ENCODE measurements around the gene INSIG1. TPM values are rescaled to one million over a fixed set of nuclear protein-coding genes. Genes with fewer than 3 reads are reported as not detected.

The INSIG1 gene
- polyA plus RNA-seq, 2 donors: 17.7 to 40.3 TPM

- peaks cover 3 to 5% of the 10 kb centered on the region in 2 donors for H3K4me1 ChIP-seq (ENCODE audit: control insufficient read depth in 2 of 2, insufficient read depth in 2 of 2, low read length in 1 of 2)
- no peaks in the 10 kb centered on the region for H3K36me3 ChIP-seq (ENCODE audit: control insufficient read depth in 2 of 2, insufficient read depth in 2 of 2, low read length in 1 of 2)
- H3K9me3 ChIP-seq (ENCODE audit: control insufficient read depth in 2 of 2, insufficient read depth in 1 of 2, low read depth in 1 of 2, low read length in 1 of 2): no peaks in the 10 kb centered on the region
- no peaks in the 10 kb centered on the region for H3K27me3 ChIP-seq (ENCODE audit: control insufficient read depth in 1 of 2, insufficient read depth in 2 of 2, low read length in 2 of 2)
- no peak overlapping the region for H3K4me3 ChIP-seq (ENCODE audit: low read depth in 1 of 2, low read length in 2 of 2)
- no peak overlapping the region for H3K27ac ChIP-seq (ENCODE audit: low read depth in 2 of 2, low read length in 1 of 2)
- 82 to 84% methylated on average over 11 of the region's 11 CpGs for WGBS, 2 donors
These were observed 7.7 kb upstream of the INSIG1 start for GRCh38 chr7:155289949-155290501.

GRCh38 chr7:155291045-155291530 is 6.6 kb upstream of the INSIG1 start:
- no peaks in the 10 kb centered on the region for H3K27me3 ChIP-seq (ENCODE audit: control insufficient read depth in 1 of 2, insufficient read depth in 2 of 2, low read length in 2 of 2)
- H3K27ac ChIP-seq (ENCODE audit: low read depth in 2 of 2, low read length in 1 of 2): no peak overlapping the region
- 48 to 52% methylated on average over 5 of the region's 5 CpGs for whole genome bisulfite sequencing, 2 donors
- peaks cover 3 to 5% of the 10 kb centered on the region in 2 donors for H3K4me1 ChIP-seq (ENCODE audit: control insufficient read depth in 2 of 2, insufficient read depth in 2 of 2, low read length in 1 of 2)
- H3K4me3 ChIP-seq (ENCODE audit: low read depth in 1 of 2, low read length in 2 of 2): no peak overlapping the region
- H3K9me3 ChIP-seq (ENCODE audit: control insufficient read depth in 2 of 2, insufficient read depth in 1 of 2, low read depth in 1 of 2, low read length in 1 of 2): no peaks in the 10 kb centered on the region
- no peaks in the 10 kb centered on the region for H3K36me3 ChIP-seq (ENCODE audit: control insufficient read depth in 2 of 2, insufficient read depth in 2 of 2, low read length in 1 of 2)

- H3K27me3 ChIP-seq (ENCODE audit: control insufficient read depth in 1 of 2, insufficient read depth in 2 of 2, low read length in 2 of 2): no peaks in the 10 kb centered on the region
- H3K4me3 ChIP-seq (ENCODE audit: low read depth in 1 of 2, low read length in 2 of 2): no peak overlapping the region
- H3K27ac ChIP-seq (ENCODE audit: low read depth in 2 of 2, low read length in 1 of 2): no peak overlapping the region
- no peaks in the 10 kb centered on the region for H3K9me3 ChIP-seq (ENCODE audit: control insufficient read depth in 2 of 2, insufficient read depth in 1 of 2, low read depth in 1 of 2, low read length in 1 of 2)
- H3K4me1 ChIP-seq (ENCODE audit: control insufficient read depth in 2 of 2, insufficient read depth in 2 of 2, low read length in 1 of 2): peaks cover 8% of the 10 kb centered on the region in 2 donors
- WGBS, 2 donors: 86 to 88% methylated on average over 5 of the region's 5 CpGs
- no peaks in the 10 kb centered on the region for H3K36me3 ChIP-seq (ENCODE audit: control insufficient read depth in 2 of 2, insufficient read depth in 2 of 2, low read length in 1 of 2)
These were observed 5.9 kb upstream of the INSIG1 start for GRCh38 chr7:155291729-155292128.

- Histone ChIP-seq H3K4me1 (ENCODE audit: control insufficient read depth in 2 of 2, insufficient read depth in 2 of 2, low read length in 1 of 2) (peaks cover 8 to 10% of the 10 kb centered on the region in 2 donors), H3K36me3 (ENCODE audit: control insufficient read depth in 2 of 2, insufficient read depth in 2 of 2, low read length in 1 of 2) (no peaks in the 10 kb centered on the region), H3K27ac (ENCODE audit: low read depth in 2 of 2, low read length in 1 of 2) (no peak overlapping the region), H3K27me3 (ENCODE audit: control insufficient read depth in 1 of 2, insufficient read depth in 2 of 2, low read length in 2 of 2) (no peaks in the 10 kb centered on the region), H3K4me3 (ENCODE audit: low read depth in 1 of 2, low read length in 2 of 2) (no peak overlapping the region), H3K9me3 (ENCODE audit: control insufficient read depth in 2 of 2, insufficient read depth in 1 of 2, low read depth in 1 of 2, low read length in 1 of 2) (no peaks in the 10 kb centered on the region)
- WGBS, 2 donors: 82 to 89% methylated on average over 7 of the region's 7 CpGs
These were observed 4.9 kb upstream of the INSIG1 start for GRCh38 chr7:155292680-155293226.

GRCh38 chr7:155293721-155294510 is 3.8 kb upstream of the INSIG1 start:
- no peak overlapping the region for H3K4me3 ChIP-seq (ENCODE audit: low read depth in 1 of 2, low read length in 2 of 2)
- no peak overlapping the region for H3K27ac ChIP-seq (ENCODE audit: low read depth in 2 of 2, low read length in 1 of 2)
- 87 to 88% methylated on average over 8 of the region's 8 CpGs for WGBS, 2 donors
- no peaks in the 10 kb centered on the region for H3K27me3 ChIP-seq (ENCODE audit: control insufficient read depth in 1 of 2, insufficient read depth in 2 of 2, low read length in 2 of 2)
- no peaks in the 10 kb centered on the region for H3K9me3 ChIP-seq (ENCODE audit: control insufficient read depth in 2 of 2, insufficient read depth in 1 of 2, low read depth in 1 of 2, low read length in 1 of 2)
- H3K36me3 ChIP-seq (ENCODE audit: control insufficient read depth in 2 of 2, insufficient read depth in 2 of 2, low read length in 1 of 2): no peaks in the 10 kb centered on the region
- H3K4me1 ChIP-seq (ENCODE audit: control insufficient read depth in 2 of 2, insufficient read depth in 2 of 2, low read length in 1 of 2): peaks cover 8 to 10% of the 10 kb centered on the region in 2 donors

DNA sequence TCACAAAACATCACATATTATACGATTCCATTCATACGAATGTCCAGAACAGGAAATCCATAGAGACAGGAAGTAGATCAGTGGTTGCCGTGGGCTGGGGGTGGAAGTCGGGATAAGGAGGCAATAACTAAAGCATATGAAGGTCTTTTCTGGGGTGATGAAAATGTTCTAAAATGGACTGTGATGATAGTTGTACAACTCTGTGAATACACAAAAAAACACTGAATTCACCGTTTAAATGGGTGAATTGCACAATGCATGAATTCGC is 3.2 kb upstream of the INSIG1 start:
- no peak overlapping the region for H3K4me3 ChIP-seq (ENCODE audit: low read depth in 1 of 2, low read length in 2 of 2)
- no peaks in the 10 kb centered on the region for H3K36me3 ChIP-seq (ENCODE audit: control insufficient read depth in 2 of 2, insufficient read depth in 2 of 2, low read length in 1 of 2)
- H3K9me3 ChIP-seq (ENCODE audit: control insufficient read depth in 2 of 2, insufficient read depth in 1 of 2, low read depth in 1 of 2, low read length in 1 of 2): no peaks in the 10 kb centered on the region
- H3K27ac ChIP-seq (ENCODE audit: low read depth in 2 of 2, low read length in 1 of 2): no peak overlapping the region
- H3K27me3 ChIP-seq (ENCODE audit: control insufficient read depth in 1 of 2, insufficient read depth in 2 of 2, low read length in 2 of 2): no peaks in the 10 kb centered on the region
- WGBS, 2 donors: 68 to 87% methylated on average over 6 of the region's 6 CpGs
- H3K4me1 ChIP-seq (ENCODE audit: control insufficient read depth in 2 of 2, insufficient read depth in 2 of 2, low read length in 1 of 2): peaks cover 8 to 10% of the 10 kb centered on the region in 2 donors

DNA sequence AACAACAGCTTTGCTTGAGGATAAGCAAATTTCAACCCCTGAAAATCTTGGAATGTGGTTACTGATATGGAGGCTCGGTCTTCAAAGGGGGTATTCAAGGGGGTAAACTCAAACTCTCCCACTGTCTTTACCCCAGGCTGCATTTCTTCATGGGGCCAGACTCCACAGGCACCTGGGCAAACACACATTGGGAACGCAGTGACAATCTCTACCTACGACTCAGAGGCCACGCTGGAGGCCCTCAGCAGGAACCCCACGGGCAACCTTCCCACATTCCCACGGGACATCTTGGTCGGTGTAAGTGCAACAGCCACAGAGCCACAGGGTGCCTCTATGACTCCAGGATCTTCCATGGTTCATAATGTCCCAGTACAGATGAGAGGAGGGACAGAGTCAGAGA is 2.2 kb upstream of the INSIG1 start:
- Histone ChIP-seq H3K4me3 (ENCODE audit: low read depth in 1 of 2, low read length in 2 of 2) (no peak overlapping the region), H3K27me3 (ENCODE audit: control insufficient read depth in 1 of 2, insufficient read depth in 2 of 2, low read length in 2 of 2) (no peaks in the 10 kb centered on the region), H3K4me1 (ENCODE audit: control insufficient read depth in 2 of 2, insufficient read depth in 2 of 2, low read length in 1 of 2) (peaks cover 5 to 13% of the 10 kb centered on the region in 2 donors), H3K9me3 (ENCODE audit: control insufficient read depth in 2 of 2, insufficient read depth in 1 of 2, low read depth in 1 of 2, low read length in 1 of 2) (no peaks in the 10 kb centered on the region), H3K27ac (ENCODE audit: low read depth in 2 of 2, low read length in 1 of 2) (no peak overlapping the region), H3K36me3 (ENCODE audit: control insufficient read depth in 2 of 2, insufficient read depth in 2 of 2, low read length in 1 of 2) (no peaks in the 10 kb centered on the region)
- 84 to 89% methylated on average over 7 of the region's 7 CpGs for WGBS, 2 donors

GRCh38 chr7:155296006-155296787 is 1.5 kb upstream of the INSIG1 start:
- Histone ChIP-seq H3K27me3 (ENCODE audit: control insufficient read depth in 1 of 2, insufficient read depth in 2 of 2, low read length in 2 of 2) (no peaks in the 10 kb centered on the region), H3K27ac (ENCODE audit: low read depth in 2 of 2, low read length in 1 of 2) (peak overlapping the region; percentile 91 to 95), H3K4me3 (ENCODE audit: low read depth in 1 of 2, low read length in 2 of 2) (peak overlapping the region in 1 of 2 donors; percentile 67), H3K4me1 (ENCODE audit: control insufficient read depth in 2 of 2, insufficient read depth in 2 of 2, low read length in 1 of 2) (peaks cover 5 to 9% of the 10 kb centered on the region in 2 donors), H3K36me3 (ENCODE audit: control insufficient read depth in 2 of 2, insufficient read depth in 2 of 2, low read length in 1 of 2) (peaks cover 0 to 4% of the 10 kb centered on the region in 2 donors), H3K9me3 (ENCODE audit: control insufficient read depth in 2 of 2, insufficient read depth in 1 of 2, low read depth in 1 of 2, low read length in 1 of 2) (no peaks in the 10 kb centered on the region)
- 68 to 73% methylated on average over 18 of the region's 18 CpGs for WGBS, 2 donors

- no peaks in the 10 kb centered on the region for H3K9me3 ChIP-seq (ENCODE audit: control insufficient read depth in 2 of 2, insufficient read depth in 1 of 2, low read depth in 1 of 2, low read length in 1 of 2)
- H3K4me1 ChIP-seq (ENCODE audit: control insufficient read depth in 2 of 2, insufficient read depth in 2 of 2, low read length in 1 of 2): peaks cover 5 to 9% of the 10 kb centered on the region in 2 donors
- peak overlapping the region; percentile 67 to 73 for H3K4me3 ChIP-seq (ENCODE audit: low read depth in 1 of 2, low read length in 2 of 2)
- 1 to 2% methylated on average over 46 to 57 of the region's 57 CpGs for WGBS, 2 donors
- peaks cover 0 to 4% of the 10 kb centered on the region in 2 donors for H3K36me3 ChIP-seq (ENCODE audit: control insufficient read depth in 2 of 2, insufficient read depth in 2 of 2, low read length in 1 of 2)
- no peaks in the 10 kb centered on the region for H3K27me3 ChIP-seq (ENCODE audit: control insufficient read depth in 1 of 2, insufficient read depth in 2 of 2, low read length in 2 of 2)
- peak overlapping the region; percentile 91 to 95 for H3K27ac ChIP-seq (ENCODE audit: low read depth in 2 of 2, low read length in 1 of 2)
These were observed 726 bp upstream of the INSIG1 start for GRCh38 chr7:155296788-155297516.
